Right cardiac atrium (tissue), 5 donors: ENCODE measurements around the gene PLS1. TPM values are rescaled to one million over a fixed set of nuclear protein-coding genes. Genes with fewer than 3 reads are reported as not detected.
"Not testable (repeated sequence)": the region's sequence is repeated elsewhere in the genome, so short reads cannot be mapped to it uniquely, and the experiment has no call there.

Experiments
- ATAC-seq, 2 donors: fragments of 200-7000 bp; cut with Tn5 transposase; one replicate each; pipeline versions ENCODE4 v1.8.0 to v1.9.1; 2020; ENCODE audit warnings: moderate library complexity in 2 of 2, mild to moderate bottlenecking in 1 of 2
- DNase-seq, 3 donors: peaks; one replicate each; pipeline ENCODE4 v3.0.0-alpha.2; 2020
- H3K27ac ChIP-seq: one replicate; pipeline ENCODE4 v1.5.1; 2013; ENCODE audit warnings: mild to moderate bottlenecking, low read length, control low read depth, moderate library complexity
- H3K27me3 ChIP-seq: one replicate; pipeline ENCODE4 v1.6.1; 2013; ENCODE audit not compliant: control insufficient read depth, insufficient read depth
- H3K4me1 ChIP-seq: one replicate; pipeline ENCODE4 v1.6.1; 2013; ENCODE audit warnings: low read length; ENCODE audit not compliant: control insufficient read depth, insufficient read depth
- H3K4me3 ChIP-seq: one replicate; pipeline ENCODE4 v1.5.1; 2013; ENCODE audit warnings: low read length, control low read depth
- H3K9me3 ChIP-seq: one replicate; pipeline ENCODE4 v1.6.1; 2013; ENCODE audit warnings: low read length; ENCODE audit not compliant: control insufficient read depth
- WGBS: extraction: QIAGEN DNeasy Blood & Tissue Kit; methylation state at CpG from one replicate; pipeline ENCODE4 v1.1.7; 2013; 5-methylcytosine and 5-hydroxymethylcytosine counted together
- intact Hi-C, 4 donors: fragments of 100-400 bp; cut with DNase I; formaldehyde crosslinking; loops; one replicate each; pipeline versions ENCODE4 v1.11.0 to v1.14.0; 2022 to 2023
- long read RNA-seq, 4 donors: library from polyadenylated mRNA; unstranded; transcript quantifications; one replicate each; pipeline ENCODE4 v2.0.0, GENCODE V29; 2020 to 2021
- polyA plus RNA-seq: library from polyadenylated mRNA; stranded (reverse); fragments of 200-250 nt; gene quantifications from one replicate; pipeline ENCODE4 v1.2.3, GENCODE V29; 2013
- total RNA-seq, 4 donors: library from RNA; stranded (reverse); fragmentation: NEBNext Ultra II Directional; extraction: Animal tissue kit (Norgen Biotek cat#: 25700); gene quantifications; one replicate each; pipeline ENCODE4 v1.2.1, GENCODE V29; 2021
- donor health status: healthy with polysubstance abuse.
- donor health status: DM: no; HTN: yes; CAD: no.
- donor health status: DM: no; HTN: no; CAD: no.
- donor health status: DM: no; HTN: yes; CAD: no; lungs with severe emphysema.
- donor health status: DM: yes; HTN: yes; CAD: no.

PLS1 gene
- 1 to 10 TPM; 1.2 to 2.4 (median 1.4) TPM for total RNA-seq
- 0.66 TPM for polyA plus RNA-seq
- long read RNA-seq, donor 1, partial matches to known transcripts = 0 of 2 reads
- long read RNA-seq, donor 1, other reads (novel, unspliced or antisense) = 2 of 2 reads
- long read RNA-seq, donor 2, partial matches to known transcripts = 0 of 1 reads
- long read RNA-seq, donor 2, other reads (novel, unspliced or antisense) = 0 of 1 reads
- long read RNA-seq, donor 3, partial matches to known transcripts = 1 of 4 reads
- long read RNA-seq, donor 3, other reads (novel, unspliced or antisense) = 1 of 4 reads
- long read RNA-seq, donor 4, partial matches to known transcripts = 1 of 2 reads
- long read RNA-seq, donor 4, other reads (novel, unspliced or antisense) = 1 of 2 reads

GRCh38 chr3:142595951-142596725 is at the start of gene PLS1:
TSS of gene PLS1 (plus strand) at chr3:142596393. CDS start at chr3:142664238, 67,845 bp downstream.
- peak; percentile 94 to 97 for ATAC-seq
- no peaks in the 10 kb centered on the region for H3K27me3 ChIP-seq
- intact Hi-C loops = loop anchor here in 1 of 4 donors (10.0 kb wide), 1 partner anchor 229 kb away; no protein-coding TSS in a partner anchor
- peak; percentile 71 to 92 (median 90) for DNase-seq
- H3K4me3 ChIP-seq = peak within 1 kb of the TSS; percentile 48
- no peaks in the 10 kb centered on the region for H3K9me3 ChIP-seq
- under 1% methylated on average over 56 of the region's 56 CpGs for WGBS
- no peak within 1 kb of the TSS for H3K27ac ChIP-seq
- H3K4me1 ChIP-seq = no peaks in the 10 kb centered on the region

- Histone ChIP-seq H3K27me3 (no peaks in the 10 kb centered on the region), H3K4me1 (no peaks in the 10 kb centered on the region), H3K27ac (no peak overlapping the region), H3K9me3 (no peaks in the 10 kb centered on the region), H3K4me3 (no peak overlapping the region)
- WGBS = 93% methylated on average over 7 of the region's 7 CpGs
- DNase-seq (no peak), ATAC-seq (no peak)
- intact Hi-C loops = no loop called here
Measured at GRCh38 chr3:142549986-142550385, 46.2 kb upstream of the PLS1 start.

- ATAC-seq, H3K4me3 ChIP-seq, H3K4me1 ChIP-seq, intact Hi-C loops, H3K27me3 ChIP-seq, H3K27ac ChIP-seq, H3K9me3 ChIP-seq, DNase-seq: not testable (repeated sequence)
- WGBS = 98% methylated on average over 1 of the region's 1 CpG
Measured at GRCh38 chr3:142552579-142552978, 43.6 kb upstream of the PLS1 start.

GRCh38 chr3:142553741-142554140 is 42.5 kb upstream of the PLS1 start:
- intact Hi-C loops = no loop called here
- Histone ChIP-seq H3K27me3 (no peaks in the 10 kb centered on the region), H3K9me3 (no peaks in the 10 kb centered on the region), H3K4me3 (no peak overlapping the region), H3K27ac (no peak overlapping the region), H3K4me1 (no peaks in the 10 kb centered on the region)
- no peak for DNase-seq
- ATAC-seq = no peak
- 92% methylated on average over 1 of the region's 1 CpG for WGBS

GRCh38 chr3:142560118-142560517 is 36.1 kb upstream of the PLS1 start:
- ATAC-seq = no peak
- no peak for DNase-seq
- intact Hi-C loops = no loop called here
- no peak overlapping the region for H3K4me3 ChIP-seq
- no peaks in the 10 kb centered on the region for H3K27me3 ChIP-seq
- no peaks in the 10 kb centered on the region for H3K9me3 ChIP-seq
- no peak overlapping the region for H3K27ac ChIP-seq
- no peaks in the 10 kb centered on the region for H3K4me1 ChIP-seq

- 93% methylated on average over 4 of the region's 4 CpGs for WGBS
- no peak for DNase-seq
- Histone ChIP-seq H3K27me3 (no peaks in the 10 kb centered on the region), H3K4me3 (no peak overlapping the region), H3K27ac (no peak overlapping the region), H3K4me1 (no peaks in the 10 kb centered on the region), H3K9me3 (no peaks in the 10 kb centered on the region)
- intact Hi-C loops = no loop called here
- ATAC-seq = no peak
Measured at GRCh38 chr3:142563496-142563997, 32.6 kb upstream of the PLS1 start.

- no peak for ATAC-seq
Measured at GRCh38 chr3:142566096-142566495, 30.1 kb upstream of the PLS1 start.

GRCh38 chr3:142568393-142569017 is 27.7 kb upstream of the PLS1 start:
- intact Hi-C loops = no loop called here
- Histone ChIP-seq H3K27me3 (no peaks in the 10 kb centered on the region), H3K27ac (no peak overlapping the region), H3K4me1 (no peaks in the 10 kb centered on the region), H3K9me3 (no peaks in the 10 kb centered on the region), H3K4me3 (no peak overlapping the region)
- DNase-seq = peak in 2 of 3 donors; percentile 43 to 57
- peak; percentile 34 to 38 for ATAC-seq
- WGBS = 77% methylated on average over 21 of the region's 21 CpGs

More at GRCh38 chr3:142566096-142566495, 30.1 kb upstream of the PLS1 start:
- WGBS = 86% methylated on average over 3 of the region's 3 CpGs
- no peak overlapping the region for H3K4me3 ChIP-seq
- no peaks in the 10 kb centered on the region for H3K9me3 ChIP-seq
- no peak overlapping the region for H3K27ac ChIP-seq
- no peak for DNase-seq
- no peaks in the 10 kb centered on the region for H3K27me3 ChIP-seq
- intact Hi-C loops = no loop called here
- no peaks in the 10 kb centered on the region for H3K4me1 ChIP-seq

GRCh38 chr3:142569422-142569821 is 26.8 kb upstream of the PLS1 start:
- H3K4me3 ChIP-seq, DNase-seq, H3K27me3 ChIP-seq, ATAC-seq, H3K27ac ChIP-seq, H3K4me1 ChIP-seq, H3K9me3 ChIP-seq, intact Hi-C loops: not testable (repeated sequence)
- WGBS = 97% methylated on average over 3 of the region's 3 CpGs

GRCh38 chr3:142574223-142574622 is 22.0 kb upstream of the PLS1 start:
- H3K27ac ChIP-seq, H3K4me1 ChIP-seq, ATAC-seq, DNase-seq, intact Hi-C loops, H3K4me3 ChIP-seq, H3K27me3 ChIP-seq, H3K9me3 ChIP-seq: not testable (repeated sequence)
- 93% methylated on average over 3 of the region's 3 CpGs for WGBS

GRCh38 chr3:142574665-142575064 is 21.5 kb upstream of the PLS1 start:
- Histone ChIP-seq H3K4me3 (no peak overlapping the region), H3K4me1 (no peaks in the 10 kb centered on the region), H3K9me3 (no peaks in the 10 kb centered on the region), H3K27ac (no peak overlapping the region), H3K27me3 (no peaks in the 10 kb centered on the region)
- DNase-seq (no peak), ATAC-seq (no peak)
- 50% methylated on average over 1 of the region's 1 CpG for WGBS
- intact Hi-C loops = no loop called here
